Ascending aorta (tissue), 2 donors: Measurements from ENCODE around the gene VGF. TPM values are rescaled to one million over a fixed set of nuclear protein-coding genes. Genes with fewer than 3 reads are reported as not detected.

ENCODE experiments used
- DNase-seq, 2 donors: peaks; one replicate each; pipeline ENCODE4 v3.0.0-alpha.2; 2019; ENCODE audit warnings: low spot score in 2 of 2
- H3K27ac ChIP-seq, 2 donors: fragments of 200-600 bp; sonication (generic); one replicate each; pipeline ENCODE4 v1.5.1; 2016 to 2017; ENCODE audit warnings: mild to moderate bottlenecking in 1 of 2
- H3K27me3 ChIP-seq: fragments of 200-600 bp; sonication (generic); one replicate; pipeline ENCODE4 v1.5.1; 2017
- H3K36me3 ChIP-seq, 2 donors: fragments of 200-600 bp; sonication (generic); one replicate each; pipeline ENCODE4 v1.5.1; 2016
- H3K4me1 ChIP-seq, 2 donors: fragments of 200-600 bp; sonication (generic); one replicate each; pipeline ENCODE4 v1.5.1; 2016 to 2017; ENCODE audit warnings: mild to moderate bottlenecking in 1 of 2
- H3K4me3 ChIP-seq, 2 donors: fragments of 200-600 bp; sonication (generic); one replicate each; pipeline ENCODE4 v1.5.1; 2016 to 2017; ENCODE audit warnings: mild to moderate bottlenecking in 1 of 2
- H3K9me3 ChIP-seq, 2 donors: fragments of 200-600 bp; sonication (generic); one replicate each; pipeline ENCODE4 v1.5.1; 2016
- intact Hi-C: fragments of 100-400 bp; cut with DNase I; formaldehyde crosslinking; loops from one replicate; pipeline ENCODE4 v1.15.1; 2023
- total RNA-seq: library from RNA; depleted of rRNA; stranded (reverse); fragments of >200 nt; gene quantifications from one replicate; pipeline ENCODE4 v1.1.0, GENCODE V29; 2016
- TF ChIP-seq, protein P1 (sequence below), 3 experiments: fragments of 200-600 bp in 2 of 3; fragments of 450-650 bp in 1 of 3; sonication (generic) in 2 of 3; IDR thresholded peaks; one replicate each; pipeline ENCODE4 v1.5.1; 2016 to 2019; ENCODE audit warnings: antibody characterized with exemption in 3 of 3, mild to moderate bottlenecking in 1 of 3, moderate library complexity in 1 of 3

The VGF gene
- total RNA-seq, 1 donor from 2014 or later: not detected

DNA sequence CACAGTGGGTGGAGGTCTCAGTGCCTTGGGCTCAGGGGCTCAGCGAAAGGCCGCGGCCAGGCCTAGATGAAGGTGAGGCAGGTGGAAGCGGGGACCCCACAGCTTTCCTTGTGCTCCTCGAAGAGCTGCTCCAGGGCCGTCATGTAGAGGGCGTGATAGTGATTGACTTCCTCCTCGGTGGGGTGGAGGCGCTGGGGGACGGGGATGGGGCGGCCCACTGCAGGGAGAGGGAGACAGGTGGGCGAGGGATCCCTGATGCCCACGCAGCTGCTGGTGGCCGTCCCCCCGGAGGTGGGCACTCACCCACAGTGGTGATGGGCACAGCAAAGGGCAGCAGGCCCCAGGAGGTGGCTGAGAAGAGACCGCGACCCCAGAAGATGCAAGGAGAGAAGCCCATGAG lies 30.5 kb upstream of the VGF start:
- Histone ChIP-seq H3K4me1 (no peaks in the 10 kb centered on the region), H3K36me3 (no peaks in the 10 kb centered on the region), H3K27me3 (no peaks in the 10 kb centered on the region), H3K27ac (no peak overlapping the region), H3K9me3 (no peaks in the 10 kb centered on the region), H3K4me3 (no peak overlapping the region)
- no peak for DNase-seq
- intact Hi-C loops: no loop called here
- TF ChIP-seq, protein P1, sequence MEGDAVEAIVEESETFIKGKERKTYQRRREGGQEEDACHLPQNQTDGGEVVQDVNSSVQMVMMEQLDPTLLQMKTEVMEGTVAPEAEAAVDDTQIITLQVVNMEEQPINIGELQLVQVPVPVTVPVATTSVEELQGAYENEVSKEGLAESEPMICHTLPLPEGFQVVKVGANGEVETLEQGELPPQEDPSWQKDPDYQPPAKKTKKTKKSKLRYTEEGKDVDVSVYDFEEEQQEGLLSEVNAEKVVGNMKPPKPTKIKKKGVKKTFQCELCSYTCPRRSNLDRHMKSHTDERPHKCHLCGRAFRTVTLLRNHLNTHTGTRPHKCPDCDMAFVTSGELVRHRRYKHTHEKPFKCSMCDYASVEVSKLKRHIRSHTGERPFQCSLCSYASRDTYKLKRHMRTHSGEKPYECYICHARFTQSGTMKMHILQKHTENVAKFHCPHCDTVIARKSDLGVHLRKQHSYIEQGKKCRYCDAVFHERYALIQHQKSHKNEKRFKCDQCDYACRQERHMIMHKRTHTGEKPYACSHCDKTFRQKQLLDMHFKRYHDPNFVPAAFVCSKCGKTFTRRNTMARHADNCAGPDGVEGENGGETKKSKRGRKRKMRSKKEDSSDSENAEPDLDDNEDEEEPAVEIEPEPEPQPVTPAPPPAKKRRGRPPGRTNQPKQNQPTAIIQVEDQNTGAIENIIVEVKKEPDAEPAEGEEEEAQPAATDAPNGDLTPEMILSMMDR (IDR thresholded peaks at IDR 0.05): no peak

GRCh38 chr7:101189109-101189508 lies 23.7 kb upstream of the VGF start:
- no peak overlapping the region for H3K4me3 ChIP-seq
- H3K27me3 ChIP-seq: no peaks in the 10 kb centered on the region
- TF ChIP-seq, protein P1 (IDR thresholded peaks at IDR 0.05): no peak
- DNase-seq: no peak
- H3K27ac ChIP-seq: no peak overlapping the region
- H3K9me3 ChIP-seq: no peaks in the 10 kb centered on the region
- no peaks in the 10 kb centered on the region for H3K36me3 ChIP-seq
- intact Hi-C loops: no loop called here
- H3K4me1 ChIP-seq: no peaks in the 10 kb centered on the region

DNA sequence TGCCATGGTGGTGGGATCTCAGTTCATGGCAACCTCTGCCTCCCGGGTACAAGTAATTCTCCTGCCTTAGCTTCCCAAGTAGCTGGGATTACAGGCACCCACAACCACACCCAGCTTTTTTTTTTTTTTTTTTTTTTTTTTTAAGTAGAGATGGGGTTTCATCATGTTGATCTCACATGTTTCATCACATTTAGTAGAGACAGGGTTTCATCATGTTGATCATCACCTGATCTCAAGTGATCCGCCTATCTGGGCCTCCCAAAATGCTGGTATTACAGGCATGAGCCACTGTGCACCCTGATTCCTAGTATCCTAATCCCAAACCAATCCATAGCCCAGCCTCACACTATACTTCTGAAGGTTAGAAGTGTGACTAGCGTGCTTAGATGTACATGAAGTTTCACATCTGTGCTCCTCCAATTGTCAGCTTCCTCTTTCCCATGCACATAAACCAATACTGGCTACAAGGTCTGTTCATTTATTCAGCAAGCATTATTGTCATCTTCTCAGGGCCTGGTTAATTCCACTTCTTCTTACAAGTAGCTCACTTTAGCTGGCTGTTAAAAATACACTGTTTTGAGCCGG lies 21.6 kb upstream of the VGF start:
- no peaks in the 10 kb centered on the region for H3K27me3 ChIP-seq

GRCh38 chr7:101186194-101186593 lies 20.8 kb upstream of the VGF start:
- no peaks in the 10 kb centered on the region for H3K36me3 ChIP-seq
- DNase-seq: no peak
- H3K27ac ChIP-seq: no peak overlapping the region
- TF ChIP-seq, protein P1 (IDR thresholded peaks at IDR 0.05): no peak
- no peaks in the 10 kb centered on the region for H3K9me3 ChIP-seq
- H3K27me3 ChIP-seq: no peaks in the 10 kb centered on the region
- no peaks in the 10 kb centered on the region for H3K4me1 ChIP-seq
- no peak overlapping the region for H3K4me3 ChIP-seq
- intact Hi-C loops: no loop called here

More for the DNA sequence above, 21.6 kb upstream of the VGF start:
- TF ChIP-seq, protein P1 (IDR thresholded peaks at IDR 0.05): no peak
- Histone ChIP-seq H3K9me3 (no peaks in the 10 kb centered on the region), H3K27ac (no peak overlapping the region), H3K4me1 (no peaks in the 10 kb centered on the region), H3K36me3 (no peaks in the 10 kb centered on the region), H3K4me3 (no peak overlapping the region)
- intact Hi-C loops: no loop called here
- no peak for DNase-seq

DNA sequence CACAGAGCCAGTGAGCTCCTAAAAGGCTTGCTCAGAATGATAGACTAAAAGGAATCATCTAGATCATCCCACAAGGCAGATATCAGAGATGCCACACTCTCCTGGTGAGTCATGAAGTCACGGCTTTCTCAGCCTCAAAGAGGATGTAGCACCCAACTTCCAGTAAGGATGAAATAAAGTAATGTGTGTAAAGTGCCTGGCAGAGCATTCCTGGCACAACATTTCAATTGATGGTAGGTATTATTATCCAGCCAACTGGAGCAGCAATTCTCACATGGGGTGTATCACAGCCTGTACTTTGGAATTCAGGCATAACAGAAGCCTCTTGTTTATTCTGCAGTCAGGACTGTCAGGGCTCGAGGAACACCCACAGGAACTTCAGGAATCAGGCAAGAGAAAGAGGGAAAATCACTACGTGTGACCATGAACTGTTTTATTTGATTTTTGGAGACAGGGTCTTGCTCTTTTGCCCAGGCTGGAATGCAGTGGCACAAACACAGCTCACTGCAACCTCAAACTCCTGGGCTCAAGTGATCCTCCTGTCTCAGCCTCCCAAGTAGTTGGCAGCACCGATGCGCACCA lies 20.0 kb upstream of the VGF start:
- no peak for DNase-seq
- Histone ChIP-seq H3K4me3 (no peak overlapping the region), H3K4me1 (no peaks in the 10 kb centered on the region), H3K27ac (no peak overlapping the region), H3K9me3 (no peaks in the 10 kb centered on the region), H3K36me3 (no peaks in the 10 kb centered on the region), H3K27me3 (peaks cover 1% of the 10 kb centered on the region)
- TF ChIP-seq, protein P1 (IDR thresholded peaks at IDR 0.05): no peak
- intact Hi-C loops: no loop called here
